ENCODE data around the gene HNRNPD. TPM values are rescaled to one million over a fixed set of nuclear protein-coding genes. Genes with fewer than 3 reads are reported as not detected.
"Not testable (repeated sequence)": the region's sequence is repeated elsewhere in the genome, so short reads cannot be mapped to it uniquely, and the experiment has no call there.

The HNRNPD gene
- total RNA-seq, 1 experiment from 2014 or later = 221 TPM

DNA sequence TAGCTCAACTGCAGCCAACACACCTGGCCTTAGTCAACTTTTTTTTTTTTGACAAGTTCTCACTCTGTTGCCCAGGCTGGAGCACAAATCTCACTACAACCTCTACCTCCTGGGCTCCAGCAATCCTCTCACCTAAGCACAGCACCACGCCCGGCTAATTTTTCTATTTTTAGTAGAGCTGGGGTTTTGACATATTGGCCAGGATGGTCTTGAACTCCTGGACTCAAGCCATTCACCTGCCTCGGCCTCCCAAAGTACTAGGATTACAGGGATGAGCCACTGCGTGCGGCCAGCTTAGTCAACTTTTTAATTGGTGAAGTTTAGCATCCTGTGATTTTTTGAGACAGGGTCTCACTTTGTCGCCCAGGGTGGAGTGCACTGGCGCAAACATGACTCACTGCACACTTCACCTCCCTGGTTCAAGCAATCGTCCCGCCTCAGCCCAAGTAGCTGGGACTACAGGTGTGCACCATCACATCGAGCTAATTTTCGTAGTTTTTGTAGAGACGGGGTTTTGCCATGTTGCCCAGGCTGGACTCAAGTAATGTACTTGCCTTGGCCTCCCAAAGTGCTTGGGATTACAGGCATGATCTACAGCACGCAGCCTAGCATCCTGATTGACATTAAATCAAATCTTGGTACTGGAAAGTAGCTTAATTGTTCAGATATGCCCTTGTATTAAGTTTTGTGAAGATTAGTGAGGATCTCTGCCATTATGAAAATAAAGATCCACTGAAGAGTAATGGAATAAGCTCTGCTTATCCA, 48.2 kb upstream of the HNRNPD start:
- H2AFZ ChIP-seq = no peak overlapping the region
- H3K4me1 ChIP-seq (replicated peaks; ENCODE audit: insufficient read depth) = peaks cover 34% of the 10 kb centered on the region
- H3K27ac ChIP-seq = no peak overlapping the region
- TF ChIP-seq, protein P1, sequence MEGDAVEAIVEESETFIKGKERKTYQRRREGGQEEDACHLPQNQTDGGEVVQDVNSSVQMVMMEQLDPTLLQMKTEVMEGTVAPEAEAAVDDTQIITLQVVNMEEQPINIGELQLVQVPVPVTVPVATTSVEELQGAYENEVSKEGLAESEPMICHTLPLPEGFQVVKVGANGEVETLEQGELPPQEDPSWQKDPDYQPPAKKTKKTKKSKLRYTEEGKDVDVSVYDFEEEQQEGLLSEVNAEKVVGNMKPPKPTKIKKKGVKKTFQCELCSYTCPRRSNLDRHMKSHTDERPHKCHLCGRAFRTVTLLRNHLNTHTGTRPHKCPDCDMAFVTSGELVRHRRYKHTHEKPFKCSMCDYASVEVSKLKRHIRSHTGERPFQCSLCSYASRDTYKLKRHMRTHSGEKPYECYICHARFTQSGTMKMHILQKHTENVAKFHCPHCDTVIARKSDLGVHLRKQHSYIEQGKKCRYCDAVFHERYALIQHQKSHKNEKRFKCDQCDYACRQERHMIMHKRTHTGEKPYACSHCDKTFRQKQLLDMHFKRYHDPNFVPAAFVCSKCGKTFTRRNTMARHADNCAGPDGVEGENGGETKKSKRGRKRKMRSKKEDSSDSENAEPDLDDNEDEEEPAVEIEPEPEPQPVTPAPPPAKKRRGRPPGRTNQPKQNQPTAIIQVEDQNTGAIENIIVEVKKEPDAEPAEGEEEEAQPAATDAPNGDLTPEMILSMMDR (conservative IDR thresholded peaks at IDR 0.05) = no peak
- no peak for TF ChIP-seq EZH2 (IDR thresholded peaks at IDR 0.05; ENCODE audit: low read depth)
- POLR2A ChIA-PET (ENCODE audit: unreplicated experiment) = interaction anchor here (0.6 kb wide), 1 partner anchor 1969 kb away, joined by 3 read pairs; no protein-coding TSS in a partner anchor
- no peaks in the 10 kb centered on the region for H3K9me3 ChIP-seq (ENCODE audit: insufficient read depth, low read depth)
- no peak for DNase-seq
- H3K79me2 ChIP-seq (ENCODE audit: low read depth) = peaks cover 31% of the 10 kb centered on the region
- peaks cover 31% of the 10 kb centered on the region for H3K36me3 ChIP-seq (ENCODE audit: low read depth)
- intact Hi-C loops (cut with micrococcal nuclease; ENCODE audit: unreplicated experiment) = no loop called here
- H3K27me3 ChIP-seq (ENCODE audit: insufficient read depth, low read depth) = no peaks in the 10 kb centered on the region
- peaks cover 58% of the 10 kb centered on the region for H3F3A ChIP-seq (ENCODE audit: insufficient read depth, low read depth)
- H3K9me2 ChIP-seq (ENCODE audit: insufficient read depth) = no peaks in the 10 kb centered on the region
- no peak overlapping the region for H3K4me3 ChIP-seq
- BruUV-seq (replicated peaks) = no TSS peak
- peaks cover 48% of the 10 kb centered on the region for H4K20me1 ChIP-seq (ENCODE audit: insufficient read depth)
- H3K4me2 ChIP-seq = no peak overlapping the region
- CTCF ChIA-PET = no interaction called here

DNA sequence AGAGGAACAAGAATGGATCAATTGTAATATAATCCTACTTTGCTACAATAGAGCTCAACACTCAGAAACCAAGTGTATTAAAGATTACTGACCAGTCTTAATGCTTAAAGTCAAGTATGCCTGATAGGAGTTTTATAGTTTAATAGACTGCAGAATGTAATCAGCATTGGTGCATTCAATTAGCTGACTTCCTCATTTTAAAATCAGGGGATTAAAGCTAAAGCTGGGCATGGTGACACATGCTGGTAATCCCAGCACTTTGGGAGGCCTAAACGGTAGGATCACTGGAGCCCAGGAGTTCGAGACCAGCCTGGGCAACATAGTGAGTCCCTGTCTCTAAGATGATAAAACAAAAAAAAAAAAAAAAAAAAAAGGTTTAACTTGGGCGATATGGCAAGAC, 45.7 kb upstream of the HNRNPD start:
- Histone ChIP-seq H2AFZ (no peak overlapping the region), H3K4me1 (replicated peaks; ENCODE audit: insufficient read depth) (peaks cover 9% of the 10 kb centered on the region; the same call in 1 of the 2 replicates), H3K9me3 (ENCODE audit: insufficient read depth, low read depth) (no peaks in the 10 kb centered on the region), H3K4me2 (no peak overlapping the region), H3K27ac (no peak overlapping the region), H3K9me2 (ENCODE audit: insufficient read depth) (no peaks in the 10 kb centered on the region), H4K20me1 (ENCODE audit: insufficient read depth) (peaks cover 23% of the 10 kb centered on the region), H3K27me3 (ENCODE audit: insufficient read depth, low read depth) (no peaks in the 10 kb centered on the region), H3K79me2 (ENCODE audit: low read depth) (peaks cover 6% of the 10 kb centered on the region; the same call in 1 of the 2 replicates), H3F3A (ENCODE audit: insufficient read depth, low read depth) (peaks cover 32% of the 10 kb centered on the region), H3K4me3 (no peak overlapping the region), H3K36me3 (ENCODE audit: low read depth) (peaks cover 6% of the 10 kb centered on the region)
- ChIA-PET POLR2A (ENCODE audit: unreplicated experiment) (interaction anchor here (0.6 kb wide), 2 partner anchors 45 to 475 kb away, joined by 3 to 5 read pairs; no protein-coding TSS in a partner anchor), CTCF (no interaction called here)
- DNase-seq = no peak
- BruUV-seq (replicated peaks) = no TSS peak
- intact Hi-C loops (cut with micrococcal nuclease; ENCODE audit: unreplicated experiment) = no loop called here
- no peak for TF ChIP-seq EZH2 (IDR thresholded peaks at IDR 0.05; ENCODE audit: low read depth)
- TF ChIP-seq, protein P1 (conservative IDR thresholded peaks at IDR 0.05) = no peak

GRCh38 chr4:82415922-82416365, 42.2 kb upstream of the HNRNPD start:
- Histone ChIP-seq H3K4me1 (replicated peaks; ENCODE audit: insufficient read depth) (no peaks in the 10 kb centered on the region), H4K20me1 (ENCODE audit: insufficient read depth) (no peaks in the 10 kb centered on the region), H3K27me3 (ENCODE audit: insufficient read depth, low read depth) (no peaks in the 10 kb centered on the region), H3K4me2 (no peak overlapping the region), H3K27ac (no peak overlapping the region), H3F3A (ENCODE audit: insufficient read depth, low read depth) (peaks cover 4% of the 10 kb centered on the region; the same call in 1 of the 2 replicates), H3K79me2 (ENCODE audit: low read depth) (no peaks in the 10 kb centered on the region), H2AFZ (no peak overlapping the region), H3K36me3 (ENCODE audit: low read depth) (no peaks in the 10 kb centered on the region), H3K9me2 (ENCODE audit: insufficient read depth) (no peaks in the 10 kb centered on the region), H3K9me3 (ENCODE audit: insufficient read depth, low read depth) (no peaks in the 10 kb centered on the region), H3K4me3 (no peak overlapping the region)
- TF ChIP-seq, protein P1 (conservative IDR thresholded peaks at IDR 0.05) = no peak
- TF ChIP-seq EZH2 (IDR thresholded peaks at IDR 0.05; ENCODE audit: low read depth) = no peak
- ChIA-PET POLR2A (ENCODE audit: unreplicated experiment) (no interaction called here), CTCF (no interaction called here)
- intact Hi-C loops (cut with micrococcal nuclease; ENCODE audit: unreplicated experiment) = no loop called here
- DNase-seq = no peak
- no TSS peak for BruUV-seq (replicated peaks)

- H3F3A ChIP-seq (ENCODE audit: insufficient read depth, low read depth); H3K79me2 ChIP-seq (ENCODE audit: low read depth); H3K9me3 ChIP-seq (ENCODE audit: insufficient read depth, low read depth); BruUV-seq (replicated peaks); H3K4me2 ChIP-seq; CTCF ChIA-PET; H3K27me3 ChIP-seq (ENCODE audit: insufficient read depth, low read depth); H3K36me3 ChIP-seq (ENCODE audit: low read depth); H3K4me3 ChIP-seq; intact Hi-C loops (cut with micrococcal nuclease; ENCODE audit: unreplicated experiment); H3K4me1 ChIP-seq (replicated peaks; ENCODE audit: insufficient read depth); H3K9me2 ChIP-seq (ENCODE audit: insufficient read depth); DNase-seq; H4K20me1 ChIP-seq (ENCODE audit: insufficient read depth); H2AFZ ChIP-seq; H3K27ac ChIP-seq: not testable (repeated sequence)
- POLR2A ChIA-PET (ENCODE audit: unreplicated experiment) = interaction anchor here (0.6 kb wide), 1 partner anchor 11 kb away, joined by 3 read pairs; no protein-coding TSS in a partner anchor
These were observed 41.3 kb upstream of the HNRNPD start for GRCh38 chr4:82415061-82415460.
